SK-N-SH (cell line): ENCODE results near the gene CFAP20DC. TPM values are rescaled to one million over a fixed set of nuclear protein-coding genes. Genes with fewer than 3 reads are reported as not detected.

ENCODE experiments used
- CTCF ChIA-PET: fragments of 300-600, 350-600 bp; formaldehyde crosslinking; extraction: SDS; loops from one replicate; lab custom pipeline; 2021; lab: Yijun Ruan, JAX
- POLR2A ChIA-PET: fragments of 350-600 bp; sonication (Branson Sonifier 250); formaldehyde crosslinking; extraction: SDS; loops from one replicate; lab custom pipeline; 2020; ENCODE audit warnings: antibody characterized with exemption, inconsistent platforms; lab: Yijun Ruan, JAX
- DNase-seq: peaks from one replicate; pipeline ENCODE4 v3.0.0; 2012
- H2AFZ ChIP-seq: fragments of 200-600 bp; sonication (generic); 2 replicates; pipeline ENCODE4 v1.8.1; 2016; ENCODE audit warnings: antibody characterized with exemption, mild to moderate bottlenecking, low read depth
- H3F3A ChIP-seq: fragments of 200-600 bp; sonication (generic); replicated peaks from 2 replicates; pipeline ENCODE3; 2016; ENCODE audit warnings: antibody characterized with exemption, mild to moderate bottlenecking; ENCODE audit not compliant: insufficient read depth
- H3K27ac ChIP-seq, 2 experiments: fragments of 200-500 bp in 1 of 2; fragments of 200-600 bp in 1 of 2; sonication (Bioruptor generic) in 1 of 2; sonication (generic), shearing (Covaris generic) in 1 of 2; 2 replicates each; pipeline versions ENCODE4 v1.5.1 to v1.6.1; 2014 to 2016; ENCODE audit warnings: low read depth in 2 of 2, inconsistent platforms in 1 of 2, low read length in 1 of 2, mild to moderate bottlenecking in 1 of 2, mixed read lengths in 1 of 2
- H3K27me3 ChIP-seq: fragments of 200-600 bp; sonication (generic), shearing (Covaris generic); 2 replicates; pipeline ENCODE4 v1.6.1; 2016; ENCODE audit warnings: mixed run types; ENCODE audit not compliant: insufficient read depth
- H3K36me3 ChIP-seq, 2 experiments: fragments of 200-500 bp in 1 of 2; fragments of 200-600 bp in 1 of 2; sonication (Bioruptor generic) in 1 of 2; sonication (generic) in 1 of 2; replicated peaks in 1 of 2; 2 replicates each; pipeline versions ENCODE3 to v1.5.1; 2014 to 2016; ENCODE audit warnings: low read length in 1 of 2, mild to moderate bottlenecking in 1 of 2; ENCODE audit not compliant: insufficient read depth in 2 of 2, control insufficient read depth in 1 of 2
- H3K4me1 ChIP-seq, 2 experiments: fragments of 200-500 bp in 1 of 2; fragments of 200-600 bp in 1 of 2; sonication (Bioruptor generic) in 1 of 2; sonication (generic), shearing (Covaris generic) in 1 of 2; 2 replicates each; pipeline versions ENCODE4 v1.5.1 to v1.6.1; 2014 to 2016; ENCODE audit warnings: low read depth in 1 of 2, low read length in 1 of 2, mixed run types in 1 of 2; ENCODE audit not compliant: insufficient read depth in 2 of 2, control insufficient read depth in 1 of 2
- H3K4me2 ChIP-seq: fragments of 200-600 bp; sonication (generic), shearing (Covaris generic); 2 replicates; pipeline ENCODE4 v1.6.1; 2017; ENCODE audit warnings: mixed run types
- H3K4me3 ChIP-seq, 2 experiments: fragments of 200-500 bp in 1 of 2; fragments of 200-600 bp in 1 of 2; sonication (Bioruptor generic) in 1 of 2; sonication (generic), shearing (Covaris generic) in 1 of 2; 2 replicates each; pipeline versions ENCODE4 v1.5.1 to v1.8.1; 2014 to 2016; ENCODE audit warnings: low read depth in 2 of 2, inconsistent platforms in 1 of 2, low read length in 1 of 2, mild to moderate bottlenecking in 1 of 2, mixed read lengths in 1 of 2, moderate library complexity in 1 of 2
- H3K79me2 ChIP-seq: fragments of 200-600 bp; sonication (generic); 2 replicates; pipeline ENCODE4 v1.8.1; 2017; ENCODE audit warnings: mild to moderate bottlenecking; ENCODE audit not compliant: insufficient read depth
- H3K9ac ChIP-seq: fragments of 200-600 bp; sonication (generic); 2 replicates; pipeline ENCODE4 v1.6.1; 2017; ENCODE audit warnings: mixed run types
- H3K9me2 ChIP-seq: fragments of 200-600 bp; sonication (generic); 2 replicates; pipeline ENCODE4 v1.6.1; 2017; ENCODE audit warnings: mixed run types
- H3K9me3 ChIP-seq: fragments of 200-600 bp; sonication (generic); 2 replicates; pipeline ENCODE4 v1.6.1; 2017; ENCODE audit warnings: mixed run types, mild to moderate bottlenecking, moderate library complexity
- H4K20me1 ChIP-seq: fragments of 200-600 bp; sonication (generic); 2 replicates; pipeline ENCODE4 v1.6.1; 2017; ENCODE audit warnings: mild to moderate bottlenecking, mixed run types; ENCODE audit not compliant: insufficient read depth
- EP300 ChIP-seq, 2 experiments: IDR thresholded peaks; 2 replicates each; pipeline versions ENCODE4 v1.4.0 to v1.6.1; 2012; ENCODE audit warnings: borderline replicate concordance in 1 of 2, low read depth in 1 of 2, low read length in 1 of 2
- FOXM1 ChIP-seq: IDR thresholded peaks from 2 replicates; pipeline ENCODE4 v1.4.0; 2012; ENCODE audit warnings: low read depth, mild to moderate bottlenecking
- JUND ChIP-seq: IDR thresholded peaks from 2 replicates; pipeline ENCODE4 v1.4.0; 2012
- MEF2A ChIP-seq: IDR thresholded peaks from 2 replicates; pipeline ENCODE4 v1.4.0; 2012; ENCODE audit warnings: low read depth, borderline replicate concordance
- RAD21 ChIP-seq: IDR thresholded peaks from 2 replicates; pipeline ENCODE4 v1.6.1; 2012; ENCODE audit warnings: mild to moderate bottlenecking, low read length
- RXRA ChIP-seq: IDR thresholded peaks from 2 replicates; pipeline ENCODE4 v1.4.0; 2012; ENCODE audit warnings: low read depth, mild to moderate bottlenecking, borderline replicate concordance
- SIN3A ChIP-seq: IDR thresholded peaks from 2 replicates; pipeline ENCODE4 v1.6.1; 2012; ENCODE audit warnings: low read depth, mild to moderate bottlenecking, low read length, moderate library complexity, borderline replicate concordance
- TEAD4 ChIP-seq: IDR thresholded peaks from 2 replicates; pipeline ENCODE4 v1.4.0; 2012; ENCODE audit warnings: mild to moderate bottlenecking, borderline replicate concordance; ENCODE audit not compliant: insufficient read depth
- ZBTB33 ChIP-seq: IDR thresholded peaks from 2 replicates; pipeline ENCODE4 v1.4.0; 2012; ENCODE audit warnings: low read depth, borderline replicate concordance
- WGBS: methylation state at CpG from one replicate; pipeline ENCODE4 v1.1.6; 2017; ENCODE audit warnings: low lambda C conversion rate; 5-methylcytosine and 5-hydroxymethylcytosine counted together
- polyA plus RNA-seq, 3 experiments: library from polyadenylated mRNA; depleted of rRNA; stranded (reverse); fragments of >200 nt; gene quantifications; 2 replicates each; pipeline ENCODE4 v1.2.3, GENCODE V29; 2012
- TF ChIP-seq, protein P1 (sequence below): fragments of 150-350 bp; IDR thresholded peaks from 2 replicates; pipeline ENCODE4 v1.6.1; 2016; ENCODE audit warnings: mild to moderate bottlenecking, low read depth, low read length
- TF ChIP-seq, protein P2 (sequence below): fragments of 150-350 bp; IDR thresholded peaks from 2 replicates; pipeline ENCODE4 v1.6.1; 2017; ENCODE audit warnings: antibody characterized with exemption, low read length, low read depth, borderline replicate concordance

The CFAP20DC gene
- polyA plus RNA-seq, 1 of the 3 experiments (the other 2 are of a cell fraction), result 1.8 TPM

GRCh38 chr3:59074764-59075163 is 24.9 kb upstream of the CFAP20DC start:
- no peak overlapping the region for H3K9ac ChIP-seq
- no peak for DNase-seq
- H3K27me3 ChIP-seq, result no peaks in the 10 kb centered on the region
- H3K79me2 ChIP-seq, result no peaks in the 10 kb centered on the region
- no peaks in the 10 kb centered on the region for H3K9me2 ChIP-seq
- H3F3A ChIP-seq, result no peaks in the 10 kb centered on the region
- ChIA-PET CTCF (interaction anchor here (0.6 kb wide), 1 partner anchor 11 kb away, joined by 3 read pairs; no protein-coding TSS in a partner anchor), POLR2A (no interaction called here)
- no peaks in the 10 kb centered on the region for H4K20me1 ChIP-seq
- no peaks in the 10 kb centered on the region for H3K36me3 ChIP-seq
- no peak overlapping the region for H3K27ac ChIP-seq
- no peak overlapping the region for H3K4me3 ChIP-seq
- no peak overlapping the region for H3K4me2 ChIP-seq
- TF ChIP-seq ZBTB33 (no peak), RXRA (no peak), JUND (0 out of 2 replicates have a peak, but pooled peaks have one; percentile 6)
- no peaks in the 10 kb centered on the region; a peak in 1 of 4 replicates for H3K4me1 ChIP-seq
- H3K9me3 ChIP-seq, result no peaks in the 10 kb centered on the region
- H2AFZ ChIP-seq, result no peak overlapping the region

- Histone ChIP-seq H3K27ac (no peak overlapping the region), H3K36me3 (no peaks in the 10 kb centered on the region), H4K20me1 (no peaks in the 10 kb centered on the region), H3K9me2 (no peaks in the 10 kb centered on the region), H3K79me2 (no peaks in the 10 kb centered on the region), H3K9ac (no peak overlapping the region), H2AFZ (no peak overlapping the region), H3K4me3 (no peak overlapping the region)
- DNase-seq, result no peak
- ChIA-PET CTCF (interaction anchor here (1.2 kb wide), 1 partner anchor 505 kb away, joined by 3 read pairs; no protein-coding TSS in a partner anchor), POLR2A (no interaction called here)
- TF ChIP-seq, protein P1, sequence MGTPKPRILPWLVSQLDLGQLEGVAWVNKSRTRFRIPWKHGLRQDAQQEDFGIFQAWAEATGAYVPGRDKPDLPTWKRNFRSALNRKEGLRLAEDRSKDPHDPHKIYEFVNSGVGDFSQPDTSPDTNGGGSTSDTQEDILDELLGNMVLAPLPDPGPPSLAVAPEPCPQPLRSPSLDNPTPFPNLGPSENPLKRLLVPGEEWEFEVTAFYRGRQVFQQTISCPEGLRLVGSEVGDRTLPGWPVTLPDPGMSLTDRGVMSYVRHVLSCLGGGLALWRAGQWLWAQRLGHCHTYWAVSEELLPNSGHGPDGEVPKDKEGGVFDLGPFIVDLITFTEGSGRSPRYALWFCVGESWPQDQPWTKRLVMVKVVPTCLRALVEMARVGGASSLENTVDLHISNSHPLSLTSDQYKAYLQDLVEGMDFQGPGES, result no peak
- TF ChIP-seq FOXM1, result no peak
- TF ChIP-seq EP300 (IDR thresholded peaks at IDR 0.05; ENCODE audit: borderline replicate concordance in 1 of 2, low read depth in 1 of 2, low read length in 1 of 2), result no peak
- TF ChIP-seq JUND, result no peak
- no peak for TF ChIP-seq RAD21
- TF ChIP-seq TEAD4, result no peak
- TF ChIP-seq, all 33 proteins: peak for 0
- H3F3A ChIP-seq, result no peaks in the 10 kb centered on the region
- H3K4me1 ChIP-seq, result no peaks in the 10 kb centered on the region
- 86% methylated on average over 6 of the region's 6 CpGs for WGBS
- no peaks in the 10 kb centered on the region for H3K27me3 ChIP-seq
- no peaks in the 10 kb centered on the region for H3K9me3 ChIP-seq
- no peak overlapping the region for H3K4me2 ChIP-seq
Measured at GRCh38 chr3:59072681-59073080, 22.9 kb upstream of the CFAP20DC start.

GRCh38 chr3:59069838-59070237 is 20.0 kb upstream of the CFAP20DC start:
- Histone ChIP-seq H3K79me2 (no peaks in the 10 kb centered on the region), H3K4me3 (no peak overlapping the region), H3K4me1 (no peaks in the 10 kb centered on the region), H3F3A (no peaks in the 10 kb centered on the region), H4K20me1 (no peaks in the 10 kb centered on the region), H2AFZ (no peak overlapping the region), H3K36me3 (no peaks in the 10 kb centered on the region), H3K9me3 (no peaks in the 10 kb centered on the region), H3K27ac (no peak overlapping the region), H3K9me2 (no peaks in the 10 kb centered on the region), H3K4me2 (no peak overlapping the region), H3K9ac (no peak overlapping the region), H3K27me3 (no peaks in the 10 kb centered on the region)
- ChIA-PET CTCF (interaction anchor here (1.6 kb wide), 1 partner anchor 9 kb away, joined by 4 read pairs; no protein-coding TSS in a partner anchor), POLR2A (no interaction called here)
- 54% methylated on average over 2 of the region's 2 CpGs for WGBS
- TF ChIP-seq, protein P2, sequence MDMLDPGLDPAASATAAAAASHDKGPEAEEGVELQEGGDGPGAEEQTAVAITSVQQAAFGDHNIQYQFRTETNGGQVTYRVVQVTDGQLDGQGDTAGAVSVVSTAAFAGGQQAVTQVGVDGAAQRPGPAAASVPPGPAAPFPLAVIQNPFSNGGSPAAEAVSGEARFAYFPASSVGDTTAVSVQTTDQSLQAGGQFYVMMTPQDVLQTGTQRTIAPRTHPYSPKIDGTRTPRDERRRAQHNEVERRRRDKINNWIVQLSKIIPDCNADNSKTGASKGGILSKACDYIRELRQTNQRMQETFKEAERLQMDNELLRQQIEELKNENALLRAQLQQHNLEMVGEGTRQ, result no peak
- TF ChIP-seq RXRA (no peak), MEF2A (no peak), SIN3A (no peak)
- no peak for DNase-seq
